Heart left ventricle (tissue), 16 donors: ENCODE data around the gene CSNK1D. TPM values are rescaled to one million over a fixed set of nuclear protein-coding genes. Genes with fewer than 3 reads are reported as not detected.

Experiments used
- ATAC-seq, 4 donors: fragments of 200-7000 bp; cut with Tn5 transposase; one replicate each; pipeline ENCODE4 v1.9.1; 2020 to 2022; ENCODE audit warnings: moderate library complexity in 4 of 4, mild to moderate bottlenecking in 3 of 4, moderate number of reproducible peaks in 1 of 4
- DNase-seq, 5 donors: peaks; one replicate each; pipeline ENCODE4 v3.0.0-alpha.2; 2020
- H3K27ac ChIP-seq, 12 donors: fragments of 200-600 bp; sonication (generic) in 4 of 12; one replicate each; pipeline versions ENCODE4 v1.5.0 to v1.8.0; 2016 to 2022; ENCODE audit warnings: mild to moderate bottlenecking in 2 of 12
- H3K27me3 ChIP-seq, 9 donors: fragments of 200-600 bp; sonication (generic) in 2 of 9; one replicate each; pipeline versions ENCODE4 v1.5.1 to v1.8.0; 2016 to 2022; ENCODE audit warnings: mild to moderate bottlenecking in 3 of 9
- H3K36me3 ChIP-seq, 9 donors: fragments of 200-600 bp; sonication (generic) in 2 of 9; one replicate each; pipeline versions ENCODE4 v1.5.0 to v1.8.0; 2018 to 2022; ENCODE audit warnings: mild to moderate bottlenecking in 2 of 9
- H3K4me1 ChIP-seq, 12 donors: fragments of 200-600 bp; sonication (generic) in 4 of 12; one replicate each; pipeline versions ENCODE4 v1.5.0 to v1.8.0; 2016 to 2022; ENCODE audit warnings: mild to moderate bottlenecking in 3 of 12
- H3K4me3 ChIP-seq, 12 donors: fragments of 200-600 bp; sonication (generic) in 4 of 12; one replicate each; pipeline versions ENCODE4 v1.5.0 to v1.8.0; 2017 to 2022; ENCODE audit warnings: mild to moderate bottlenecking in 9 of 12, moderate library complexity in 4 of 12
- H3K9me3 ChIP-seq, 12 donors: fragments of 200-600 bp; sonication (generic) in 4 of 12; one replicate each; pipeline versions ENCODE4 v1.5.0 to v1.8.0; 2016 to 2022; ENCODE audit warnings: mild to moderate bottlenecking in 1 of 12
- POLR2A ChIP-seq, 2 donors: fragments of 450-650 bp; IDR thresholded peaks; one replicate each; pipeline ENCODE4 v1.6.1; 2017; ENCODE audit warnings: antibody characterized with exemption in 2 of 2, mild to moderate bottlenecking in 2 of 2, moderate library complexity in 2 of 2
- WGBS, 4 donors: extraction: QIAGEN DNeasy Blood & Tissue Kit in 2 of 4; methylation state at CpG; one replicate each; pipeline versions ENCODE4 v1.1.5 to v1.1.7; 2013 to 2018; 5-methylcytosine and 5-hydroxymethylcytosine counted together
- intact Hi-C, 10 donors: fragments of 100-400 bp; cut with DNase I; formaldehyde crosslinking; loops; one replicate each; pipeline versions ENCODE4 v1.11.1 to v1.14.2; 2022
- polyA plus RNA-seq, 2 donors: library from polyadenylated mRNA; stranded (reverse); fragments of 200-250 nt; gene quantifications; one replicate each; pipeline ENCODE4 v1.2.3, GENCODE V29; 2013
- total RNA-seq, 9 donors: library from RNA; depleted of rRNA in 2 of 9; stranded (reverse); fragments of >200 nt in 2 of 9; fragmentation: NEBNext Ultra II Directional in 3 of 9; extraction: Animal tissue kit (Norgen Biotek cat#: 25700) in 3 of 9; gene quantifications; one replicate each; pipeline versions ENCODE4 v1.1.0 to v1.2.4, GENCODE V29; 2016 to 2023
- TF ChIP-seq, protein P1 (sequence below), 12 donors: fragments of 200-600 bp; sonication (generic) in 4 of 12; IDR thresholded peaks; one replicate each; pipeline versions ENCODE4 v1.5.0 to v1.8.0; 2018 to 2022; ENCODE audit warnings: antibody characterized with exemption in 12 of 12, mild to moderate bottlenecking in 5 of 12
- donor health status: ischemic (EF 13 %, LVEDD 7.1; RV severe dilation, severe dysfunction).
- donor health status: healthy with polysubstance abuse.
- donor health status: DM: no; HTN: yes; CAD: no.
- donor health status: DM: no; HTN: no; CAD: no.
- donor health status: ischemic (EF 25% LVEDD 6.9; RV normal size, moderate dysfunction).
- donor health status: ischemic (EF 25% LVEDD 5.7; RV mildly dilated, moderate dysfunction).
- donor health status: healthy.
- donor health status: DM: yes; HTN: yes; CAD: no.
- donor health status: ischemic (EF 35%, LVEDD 5.7; RV mildly dilated, moderate dysfunction).
- donor health status: nonischemic (EF 11% LVEDD 7.7; RV severe dilation, severe dysfunction).
- donor health status: DM: yes; HTN: yes; CAD: no.
- donor health status: PGD.
- donor health status: ischemic (EF 29% LVEDD 5.4; RV normal size, mild dysfunction).
- donor health status: nonischemic (EF 23%, LVEDD 6.1; RV moderate dilation, normal function).

The CSNK1D gene
- total and polyA plus RNA-seq, 11 donors, result 38.4 to 88.1 (median 66.1) TPM

DNA sequence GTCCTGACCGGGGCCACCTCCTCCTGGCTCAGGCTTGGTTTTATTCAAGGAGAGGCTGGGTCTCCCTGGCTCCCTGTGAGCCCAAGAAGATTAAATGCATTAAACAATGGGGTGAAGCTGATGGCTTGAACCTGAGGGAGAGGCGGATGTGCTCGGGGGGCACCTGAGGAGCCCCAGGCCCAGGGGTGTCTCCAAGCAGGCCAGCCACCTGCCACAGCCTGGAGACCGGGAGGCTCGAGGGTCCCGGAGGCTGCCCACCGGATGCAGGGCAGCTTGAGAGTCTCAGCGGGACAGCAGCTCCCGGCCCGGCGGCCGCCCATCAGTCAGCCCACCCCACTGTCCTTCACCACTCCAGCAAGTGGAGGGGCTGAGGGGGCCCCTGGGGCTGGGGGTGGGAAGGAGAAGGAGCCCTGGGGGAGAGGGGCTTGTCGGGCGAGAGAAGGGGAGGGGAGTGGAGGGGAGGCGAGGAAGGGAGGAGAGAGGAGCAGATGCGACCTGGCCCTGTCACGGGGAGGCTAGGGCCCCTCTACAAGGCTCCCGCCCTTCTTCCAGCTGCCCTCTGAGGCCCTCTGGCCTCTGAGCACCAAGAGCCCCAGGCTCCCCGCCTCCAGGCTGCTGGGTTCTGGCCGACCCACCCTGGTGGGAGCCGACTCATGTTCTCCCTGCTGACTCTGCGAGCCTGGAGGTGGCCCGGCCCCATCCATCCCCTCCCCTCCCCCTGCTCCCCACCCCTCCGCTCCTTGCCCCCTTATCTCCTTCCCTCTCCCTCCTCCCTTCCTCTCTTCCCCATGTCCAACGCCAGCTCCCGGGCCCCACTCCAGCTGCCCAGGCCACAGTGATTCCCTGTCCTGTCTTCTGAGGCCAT, 30.7 kb upstream of the CSNK1D start:
- TF ChIP-seq POLR2A (IDR thresholded peaks at IDR 0.05), result no peak
- TF ChIP-seq, protein P1, sequence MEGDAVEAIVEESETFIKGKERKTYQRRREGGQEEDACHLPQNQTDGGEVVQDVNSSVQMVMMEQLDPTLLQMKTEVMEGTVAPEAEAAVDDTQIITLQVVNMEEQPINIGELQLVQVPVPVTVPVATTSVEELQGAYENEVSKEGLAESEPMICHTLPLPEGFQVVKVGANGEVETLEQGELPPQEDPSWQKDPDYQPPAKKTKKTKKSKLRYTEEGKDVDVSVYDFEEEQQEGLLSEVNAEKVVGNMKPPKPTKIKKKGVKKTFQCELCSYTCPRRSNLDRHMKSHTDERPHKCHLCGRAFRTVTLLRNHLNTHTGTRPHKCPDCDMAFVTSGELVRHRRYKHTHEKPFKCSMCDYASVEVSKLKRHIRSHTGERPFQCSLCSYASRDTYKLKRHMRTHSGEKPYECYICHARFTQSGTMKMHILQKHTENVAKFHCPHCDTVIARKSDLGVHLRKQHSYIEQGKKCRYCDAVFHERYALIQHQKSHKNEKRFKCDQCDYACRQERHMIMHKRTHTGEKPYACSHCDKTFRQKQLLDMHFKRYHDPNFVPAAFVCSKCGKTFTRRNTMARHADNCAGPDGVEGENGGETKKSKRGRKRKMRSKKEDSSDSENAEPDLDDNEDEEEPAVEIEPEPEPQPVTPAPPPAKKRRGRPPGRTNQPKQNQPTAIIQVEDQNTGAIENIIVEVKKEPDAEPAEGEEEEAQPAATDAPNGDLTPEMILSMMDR (IDR thresholded peaks at IDR 0.05), result no peak
- no peak for DNase-seq

DNA sequence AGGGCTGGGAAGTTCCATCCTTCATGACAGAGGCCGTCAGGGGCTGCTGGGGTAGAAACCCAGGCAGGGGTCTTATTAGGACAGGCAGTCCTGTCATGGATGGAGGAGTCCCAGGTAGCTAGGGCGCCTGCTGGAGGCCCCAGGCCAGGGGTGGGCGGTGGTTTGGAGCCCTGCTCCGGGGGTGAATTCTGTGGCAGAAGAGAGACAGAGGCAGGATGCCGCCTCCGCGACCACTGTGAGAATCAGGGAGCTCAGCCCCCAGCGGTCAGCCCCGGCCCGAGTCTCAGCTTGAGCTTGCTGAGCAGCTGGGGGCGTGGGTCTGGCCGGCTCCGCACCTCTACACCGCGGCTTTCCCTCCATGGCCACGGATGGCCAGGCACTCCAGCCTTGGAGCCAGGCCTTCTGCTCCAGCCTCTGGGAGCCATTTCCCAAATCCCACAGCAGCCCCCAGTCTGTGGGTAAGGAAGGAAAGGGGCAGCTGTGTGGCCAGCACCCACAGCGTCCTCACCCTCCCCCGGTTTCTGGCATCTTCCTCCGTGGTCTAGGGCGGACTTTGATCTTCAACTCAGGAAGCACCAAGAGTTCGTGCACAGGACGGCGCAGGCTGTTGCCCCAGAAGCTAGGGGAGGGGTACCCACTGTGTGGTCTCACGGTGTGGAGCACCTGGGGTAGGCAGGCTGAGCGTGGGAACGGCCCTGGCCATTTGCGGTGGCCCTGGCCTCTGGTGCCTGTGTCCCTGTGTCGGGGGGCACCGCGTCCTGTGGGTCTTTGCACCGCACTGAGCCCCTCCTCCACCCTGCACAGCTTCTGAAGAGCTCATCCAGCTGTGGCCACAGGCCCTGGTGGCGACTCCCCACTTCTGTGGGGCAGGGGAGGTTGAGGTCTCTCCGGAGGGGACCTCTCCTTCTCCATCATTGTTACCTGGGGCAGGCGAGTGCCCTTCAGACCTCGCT, 29.8 kb upstream of the CSNK1D start:
- no peak for TF ChIP-seq POLR2A (IDR thresholded peaks at IDR 0.05)
- TF ChIP-seq, protein P1 (IDR thresholded peaks at IDR 0.05), result no peak
- Histone ChIP-seq H3K4me1 (peaks cover 4 to 50% (median 7%) of the 10 kb centered on the region in 12 donors), H3K36me3 (no peaks in the 10 kb centered on the region), H3K27ac (peak overlapping the region in 1 of 12 donors; percentile 27), H3K4me3 (peak overlapping the region in 1 of 12 donors; percentile 20), H3K9me3 (no peaks in the 10 kb centered on the region), H3K27me3 (peaks cover 0 to 18% (median 0%) of the 10 kb centered on the region in 9 donors)
- ATAC-seq, result no peak
- WGBS, 4 donors, result 77 to 89% (median 83%) methylated on average over 22 to 35 of the region's 35 CpGs
- DNase-seq, result no peak
- intact Hi-C loops, result no loop called here

More for the DNA sequence above, 30.7 kb upstream of the CSNK1D start:
- Histone ChIP-seq H3K4me1 (peaks cover 0 to 41% (median 0%) of the 10 kb centered on the region in 12 donors), H3K36me3 (no peaks in the 10 kb centered on the region), H3K27me3 (peaks cover 0 to 22% (median 3%) of the 10 kb centered on the region in 9 donors), H3K4me3 (no peak overlapping the region), H3K27ac (no peak overlapping the region), H3K9me3 (no peaks in the 10 kb centered on the region)
- intact Hi-C loops, result no loop called here
- WGBS, 4 donors, result 66 to 70% (median 68%) methylated on average over 23 to 26 of the region's 26 CpGs
- ATAC-seq, result no peak

DNA sequence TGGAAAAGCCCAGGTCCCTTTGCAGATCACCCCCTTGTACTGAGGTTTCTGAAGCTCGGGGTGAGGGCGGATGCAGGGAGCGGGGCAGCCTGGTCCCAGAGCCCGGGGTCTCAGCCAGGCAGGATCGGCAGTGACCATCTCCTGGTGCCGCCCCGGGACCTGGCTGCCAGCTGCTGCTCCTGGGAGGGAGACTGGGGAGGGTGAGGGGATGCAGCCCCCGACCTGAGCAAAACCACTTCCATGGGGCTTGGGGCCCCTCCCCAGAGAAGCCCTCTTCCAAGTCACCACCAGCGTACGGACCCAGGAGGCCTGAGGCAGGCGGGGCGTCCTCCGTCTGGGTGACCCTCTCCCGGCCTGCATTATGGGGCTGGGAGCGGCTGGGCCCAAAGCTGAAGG, 29.1 kb upstream of the CSNK1D start:
- H3K4me1 ChIP-seq, result peaks cover 4 to 57% (median 10%) of the 10 kb centered on the region in 12 donors
- TF ChIP-seq, protein P1 (IDR thresholded peaks at IDR 0.05), result no peak
- TF ChIP-seq POLR2A (IDR thresholded peaks at IDR 0.05), result no peak
- no peaks in the 10 kb centered on the region for H3K9me3 ChIP-seq
- WGBS, 4 donors, result 88 to 94% (median 93%) methylated on average over 7 to 15 of the region's 15 CpGs
- H3K36me3 ChIP-seq, result no peaks in the 10 kb centered on the region
- intact Hi-C loops, result no loop called here
- H3K27ac ChIP-seq, result peak overlapping the region in 1 of 12 donors; percentile 42
- peak overlapping the region in 1 of 12 donors; percentile 20 for H3K4me3 ChIP-seq
- peaks cover 0 to 18% (median 0%) of the 10 kb centered on the region in 9 donors for H3K27me3 ChIP-seq
- no peak for ATAC-seq
- no peak for DNase-seq
